HG03108 (cell line): ENCODE measurements around the gene GPT2.
A peak's percentile ranks its signal among the peaks of the same experiment; 100 is the strongest.

Experiments used
- ATAC-seq: cut with Tn5 transposase; IDR thresholded peaks from one replicate; pipeline ENCODE4 v1.9.1; 2021; ENCODE audit warnings: moderate library complexity; ENCODE audit not compliant: unreplicated experiment

GPT2 gene

DNA sequence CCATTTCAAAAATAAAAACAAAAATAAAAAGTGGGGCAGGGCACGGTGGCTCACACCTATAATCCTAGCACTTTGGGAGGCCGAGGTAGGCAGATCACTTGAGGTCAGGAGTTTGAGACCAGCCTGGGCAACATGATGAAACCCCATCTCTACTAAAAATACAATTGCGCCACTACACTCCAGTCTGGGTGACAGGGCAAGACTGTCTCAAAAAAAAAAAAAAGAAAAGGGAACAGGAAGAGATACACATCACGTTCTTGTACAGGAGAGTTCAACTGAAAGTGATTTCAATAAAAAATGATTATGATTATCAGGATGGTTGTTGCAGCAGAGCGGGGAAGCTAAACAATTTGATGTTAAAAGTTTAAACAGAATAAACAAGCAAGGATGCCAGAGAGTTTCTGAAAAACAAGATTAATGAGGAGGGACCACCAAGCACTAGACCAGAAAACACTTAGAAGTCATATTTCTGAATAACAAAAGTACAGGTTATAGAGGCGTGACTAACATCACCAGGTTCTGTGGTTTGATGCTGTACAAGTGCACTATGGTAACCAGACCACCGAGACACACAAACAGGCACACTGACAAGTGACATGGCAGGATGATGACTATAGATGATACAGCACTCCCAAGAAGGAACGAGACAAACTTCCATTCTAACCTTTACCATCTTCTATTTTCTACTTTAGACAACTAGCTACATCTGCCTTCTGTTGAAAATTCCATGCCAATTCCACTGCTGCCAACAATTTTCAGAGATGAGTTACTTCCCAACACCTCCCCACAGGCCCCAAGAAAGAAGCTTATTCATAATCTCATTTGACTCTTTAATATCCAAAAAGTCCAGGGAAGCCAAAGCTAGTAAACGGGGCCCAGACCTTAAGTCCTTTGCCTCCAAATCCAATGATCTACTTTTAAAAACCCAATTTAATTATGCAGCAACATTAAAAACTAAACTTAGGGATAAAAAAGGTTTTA is 77.5 kb downstream of the GPT2 start:
- ATAC-seq = no peak

DNA sequence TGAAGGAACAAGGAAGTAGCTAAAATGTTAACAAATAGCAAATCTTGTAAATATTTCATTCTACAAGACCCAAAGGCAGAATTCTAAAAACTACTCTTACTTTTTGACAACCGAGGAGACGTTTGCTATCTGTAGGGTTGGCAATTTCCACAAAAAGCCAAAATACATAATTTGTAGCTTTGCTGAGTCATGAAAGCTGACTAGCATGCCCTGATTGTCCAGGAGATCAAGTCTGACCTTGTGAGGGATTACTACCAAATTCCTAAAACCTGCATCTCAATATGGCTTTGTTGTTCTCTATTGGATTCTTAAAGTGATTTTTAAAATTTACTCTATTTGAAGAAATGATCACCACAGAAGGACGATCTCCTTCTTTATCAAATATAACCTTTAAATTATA is 78.5 kb downstream of the GPT2 start:
- ATAC-seq = no peak

DNA sequence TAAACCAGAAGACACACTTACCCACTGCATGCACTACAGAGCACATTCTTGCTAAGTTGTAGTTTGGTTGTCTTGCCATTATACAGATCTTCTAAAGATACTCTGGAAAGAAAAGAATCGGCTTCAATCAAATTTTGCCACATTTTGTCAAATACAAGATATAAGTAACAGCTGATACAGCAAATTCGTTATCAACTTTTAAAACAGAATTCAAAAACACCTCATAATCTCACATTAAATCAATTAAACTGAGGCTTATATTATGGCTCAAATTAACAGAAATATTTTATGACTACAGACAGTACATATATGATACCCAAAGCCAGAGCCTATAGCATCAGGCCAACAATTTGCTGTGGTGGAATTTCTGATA is 83.9 kb downstream of the GPT2 start:
- ATAC-seq = no peak

DNA sequence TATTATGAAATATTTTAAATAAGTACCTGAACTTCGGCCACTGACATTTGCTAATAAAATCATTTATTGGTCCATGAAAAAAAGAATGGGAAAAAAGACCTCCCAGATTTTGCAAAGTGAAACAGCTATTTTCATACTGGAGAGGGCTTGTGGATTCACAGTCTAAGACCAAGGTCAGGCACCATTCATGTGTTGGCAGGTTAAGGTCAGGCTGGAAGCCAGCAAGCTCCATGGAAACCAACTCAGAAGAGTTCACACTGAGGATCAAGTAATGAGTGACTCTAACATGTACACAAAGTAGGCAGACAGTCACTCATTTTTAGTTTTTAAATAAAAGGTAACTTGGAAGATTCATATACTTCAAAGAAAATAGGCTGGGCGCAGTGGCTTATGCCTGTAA is 85.9 kb downstream of the GPT2 start:
- ATAC-seq = no peak

DNA sequence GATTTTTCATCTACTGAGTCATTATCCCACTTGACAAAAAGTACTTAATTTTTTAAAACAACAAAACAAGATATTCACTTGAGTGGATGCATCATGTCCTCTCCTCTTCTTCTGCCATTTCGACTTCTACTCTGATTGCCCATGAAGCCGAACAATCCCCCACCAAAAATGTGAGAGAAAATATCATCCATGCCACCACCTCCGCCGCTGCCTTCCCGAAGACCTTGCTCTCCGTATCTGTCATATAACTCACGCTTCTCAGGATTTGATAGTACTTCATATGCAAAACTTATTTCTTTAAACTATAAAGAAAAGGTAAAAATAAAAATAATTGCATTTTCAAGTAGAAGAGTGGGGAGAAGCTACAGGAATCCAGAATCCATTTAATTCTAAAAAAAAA is 87.1 kb downstream of the GPT2 start:
- ATAC-seq = no peak

DNA sequence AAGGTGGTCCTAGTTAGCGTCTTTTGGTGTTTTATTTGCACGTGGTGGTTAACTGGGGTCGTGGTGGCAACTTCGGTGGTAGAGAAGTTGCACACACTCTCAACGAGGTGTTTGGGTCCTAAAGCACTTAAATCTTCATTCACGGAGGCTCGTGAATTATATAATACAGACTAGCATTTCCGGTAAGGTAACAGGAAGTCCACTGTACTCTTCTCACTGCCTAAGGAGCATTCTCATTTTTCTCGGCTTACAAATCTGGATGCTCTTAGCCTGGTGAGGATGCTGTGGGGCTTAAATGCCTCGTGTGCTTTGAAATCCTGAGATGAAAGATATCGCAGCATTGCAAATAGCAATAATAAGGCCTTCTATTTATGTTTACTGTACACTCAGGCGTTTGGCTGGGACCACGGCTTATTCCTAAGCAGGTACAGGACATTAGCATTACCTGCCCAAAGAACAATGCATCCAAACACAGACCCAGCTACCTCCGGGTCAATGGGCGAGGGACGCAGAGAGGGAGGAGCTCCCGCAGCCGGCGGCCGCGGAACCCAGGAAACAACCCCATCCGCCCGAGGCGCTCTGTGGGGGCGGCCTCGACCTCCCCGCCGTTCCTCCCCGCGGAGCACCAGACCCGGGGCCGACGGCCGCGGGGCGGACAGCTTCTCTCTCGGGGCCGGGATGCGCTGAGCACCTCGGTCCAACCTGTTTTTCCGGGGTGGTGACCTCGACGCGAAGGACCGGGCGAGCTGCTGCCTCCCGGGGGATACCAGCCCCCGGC is 88.5 kb downstream of the GPT2 start:
- ATAC-seq = peak; percentile 44

DNA sequence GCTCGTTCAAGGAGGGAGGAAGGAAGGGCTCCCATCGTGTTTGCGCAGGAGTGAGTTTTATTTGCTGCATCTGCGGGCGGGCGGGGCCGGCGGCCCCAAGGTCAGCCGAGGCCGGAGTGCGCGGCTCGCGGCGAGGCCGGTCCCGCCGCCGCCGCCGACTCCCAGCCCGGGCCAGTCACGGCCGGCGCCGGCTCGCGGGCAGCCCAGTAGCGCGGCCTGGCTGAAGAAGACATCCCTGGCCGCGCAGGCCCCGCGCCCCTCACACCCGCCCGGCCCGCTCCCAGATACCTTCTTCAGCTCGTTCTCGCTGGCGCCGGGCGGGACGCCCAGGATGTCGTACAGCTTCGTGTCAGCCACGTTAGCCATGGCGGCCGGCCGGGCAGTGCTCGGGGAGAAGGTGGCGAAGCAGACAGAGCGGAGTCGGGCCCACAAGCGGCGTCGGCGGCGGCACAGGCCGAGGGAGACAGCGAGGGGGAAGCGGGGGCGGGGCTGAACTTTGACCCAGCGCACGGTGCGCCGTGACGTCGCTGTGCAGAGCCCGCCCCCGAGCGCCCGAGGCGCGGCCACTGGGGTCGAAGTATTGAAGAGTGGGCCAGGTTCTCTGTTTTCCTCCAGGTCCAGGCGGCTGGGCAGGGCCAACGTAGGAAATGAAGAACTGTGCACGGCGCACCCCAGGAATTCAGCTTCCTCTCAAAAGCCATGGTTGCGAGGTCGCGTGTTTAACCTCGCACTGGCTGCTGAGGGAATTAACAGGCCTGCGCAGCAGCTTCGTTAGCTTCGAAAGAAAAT is 89.2 kb downstream of the GPT2 start, which contains the start of gene DNAJA2:
DNAJA2 (minus strand) TSS at position 468 of the 789 bp plus-strand sequence; CDS start at position 366, 102 bp downstream.
- peak; percentile 90 for ATAC-seq

DNA sequence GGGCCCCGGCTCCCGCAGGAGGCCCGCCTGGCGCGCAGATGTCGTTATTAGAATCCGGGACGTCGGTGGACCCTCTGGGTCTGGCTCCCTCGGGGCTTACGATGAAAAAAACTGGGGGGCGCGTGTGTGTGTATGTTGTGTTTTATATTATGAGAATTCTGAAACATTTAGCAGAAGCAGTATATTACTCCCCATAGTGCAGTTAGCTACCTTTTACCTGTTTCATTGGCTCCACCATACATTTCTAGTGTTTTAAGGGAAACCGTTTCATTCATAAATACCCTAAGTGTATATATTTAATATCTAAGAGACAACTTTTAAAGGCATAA is 89.8 kb downstream of the GPT2 start:
- ATAC-seq = no peak

DNA sequence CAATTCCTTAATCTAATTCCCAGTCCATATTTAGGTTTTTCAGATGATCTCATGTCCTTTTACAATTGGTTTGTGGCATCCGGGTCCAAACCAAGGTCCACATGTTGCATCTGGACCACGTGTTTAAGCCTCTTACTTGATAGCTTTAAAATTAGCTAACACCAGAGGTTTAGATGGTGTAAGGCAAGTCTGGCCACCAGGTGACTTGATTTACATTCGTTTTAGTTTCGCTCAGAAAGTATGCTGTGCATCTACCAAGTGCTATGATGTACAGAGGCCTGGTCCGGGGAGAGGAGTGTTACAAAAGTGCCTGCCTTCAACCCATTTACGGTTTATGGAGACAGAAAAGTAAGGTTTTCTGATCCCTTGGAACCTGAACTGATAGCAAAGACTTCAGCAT is 90.2 kb downstream of the GPT2 start:
- no peak for ATAC-seq

DNA sequence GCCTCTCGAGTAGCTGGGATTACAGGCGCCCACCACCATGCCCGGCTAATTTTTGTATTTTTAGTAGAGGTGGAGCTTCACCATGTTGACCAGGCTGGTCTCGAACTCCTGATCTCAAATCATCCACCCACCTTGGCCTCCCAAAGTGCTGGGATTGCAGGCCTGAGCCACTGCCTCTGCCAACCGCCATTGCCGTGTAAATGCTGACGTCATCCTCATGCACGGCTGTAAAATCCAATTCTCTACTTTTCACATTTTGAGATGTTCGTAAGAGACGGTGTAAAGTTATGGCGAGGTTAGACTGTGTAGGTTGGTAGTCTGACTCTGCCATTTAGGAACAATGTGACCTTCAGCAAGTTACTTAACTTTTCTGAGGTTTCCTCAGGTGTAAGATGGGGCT is 91.0 kb downstream of the GPT2 start:
- ATAC-seq = no peak

DNA sequence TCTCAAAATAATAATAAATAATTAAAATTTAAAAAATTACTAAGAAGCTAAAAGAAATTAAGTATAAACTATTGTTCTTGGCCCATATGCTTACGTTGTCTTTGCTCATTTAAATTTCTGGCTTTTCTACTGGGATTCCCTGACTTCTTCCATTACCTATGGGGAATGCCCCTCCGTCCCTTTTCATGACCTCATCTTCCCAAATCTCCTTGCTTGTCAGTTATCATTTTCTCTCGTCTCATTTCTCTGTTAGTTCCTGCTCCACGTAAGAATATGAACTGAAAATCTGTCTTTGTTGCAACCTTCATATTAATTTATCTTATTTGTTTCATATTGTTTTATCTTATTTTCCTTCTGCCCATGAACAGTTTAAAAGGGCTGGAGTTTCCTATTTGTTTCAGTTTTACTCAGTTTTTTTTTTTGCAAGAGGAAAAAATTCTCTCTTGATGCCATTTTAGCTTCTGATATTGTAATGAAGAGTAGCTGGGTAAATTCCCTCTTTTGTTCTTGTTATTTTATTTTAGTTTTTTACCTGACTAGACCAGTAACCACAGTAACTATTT is 91.8 kb downstream of the GPT2 start:
- ATAC-seq = no peak

DNA sequence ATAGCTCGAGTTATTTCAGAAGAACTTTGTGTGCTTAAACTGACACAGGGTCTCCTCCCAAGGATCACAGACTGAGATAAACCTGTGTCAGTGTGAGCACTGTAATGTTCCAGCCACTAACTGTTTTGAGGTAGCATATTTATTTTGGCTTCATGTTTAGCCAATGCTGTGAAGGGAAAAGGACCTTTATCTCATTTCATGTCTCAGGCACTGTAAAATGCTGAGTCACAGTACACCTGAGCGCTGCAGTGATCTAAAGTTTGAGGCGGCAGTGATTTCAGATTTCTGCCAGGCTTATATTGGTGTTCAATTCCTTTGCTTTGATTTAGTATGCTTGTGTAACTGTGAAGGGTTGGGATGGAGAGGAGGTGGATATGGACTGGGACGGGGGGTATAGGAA is 92.4 kb downstream of the GPT2 start:
- no peak for ATAC-seq
